ENCODE measurements around the gene ZNF143.
A peak's percentile ranks its signal among the peaks of the same experiment; 100 is the strongest.
"Not testable (repeated sequence)": the region's sequence is repeated elsewhere in the genome, so short reads cannot be mapped to it uniquely, and the experiment has no call there.

ZNF143 gene

DNA sequence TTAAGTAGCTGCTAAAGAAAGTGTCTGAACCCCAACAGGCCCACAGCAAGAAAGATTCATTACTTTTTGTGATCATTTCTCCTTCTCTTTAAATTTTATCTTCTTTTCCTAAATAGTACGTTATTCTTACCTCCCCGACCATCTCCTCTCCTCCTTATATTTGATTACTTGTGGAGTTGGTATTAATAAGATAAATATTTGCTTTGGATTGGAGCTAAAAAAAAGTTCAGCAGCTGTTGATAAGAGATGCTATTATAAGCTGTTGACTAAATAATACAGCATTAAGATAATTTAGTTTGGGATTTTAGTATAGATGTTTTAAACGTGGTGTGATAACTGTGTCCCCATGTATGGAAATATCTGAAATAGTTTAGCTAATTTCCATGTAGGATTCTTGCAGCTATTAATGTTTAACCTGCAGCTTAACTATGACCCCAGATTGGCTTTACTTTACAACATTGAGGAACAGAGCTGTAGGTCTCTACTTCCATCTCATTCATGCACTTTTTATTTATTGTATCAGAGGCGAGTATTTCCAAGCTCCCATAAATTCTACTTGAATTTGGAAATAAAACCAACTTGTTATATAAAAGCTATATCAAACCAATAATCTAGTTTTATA, 37.8 kb downstream of the ZNF143 start:
- no peak for DNase-seq

DNA sequence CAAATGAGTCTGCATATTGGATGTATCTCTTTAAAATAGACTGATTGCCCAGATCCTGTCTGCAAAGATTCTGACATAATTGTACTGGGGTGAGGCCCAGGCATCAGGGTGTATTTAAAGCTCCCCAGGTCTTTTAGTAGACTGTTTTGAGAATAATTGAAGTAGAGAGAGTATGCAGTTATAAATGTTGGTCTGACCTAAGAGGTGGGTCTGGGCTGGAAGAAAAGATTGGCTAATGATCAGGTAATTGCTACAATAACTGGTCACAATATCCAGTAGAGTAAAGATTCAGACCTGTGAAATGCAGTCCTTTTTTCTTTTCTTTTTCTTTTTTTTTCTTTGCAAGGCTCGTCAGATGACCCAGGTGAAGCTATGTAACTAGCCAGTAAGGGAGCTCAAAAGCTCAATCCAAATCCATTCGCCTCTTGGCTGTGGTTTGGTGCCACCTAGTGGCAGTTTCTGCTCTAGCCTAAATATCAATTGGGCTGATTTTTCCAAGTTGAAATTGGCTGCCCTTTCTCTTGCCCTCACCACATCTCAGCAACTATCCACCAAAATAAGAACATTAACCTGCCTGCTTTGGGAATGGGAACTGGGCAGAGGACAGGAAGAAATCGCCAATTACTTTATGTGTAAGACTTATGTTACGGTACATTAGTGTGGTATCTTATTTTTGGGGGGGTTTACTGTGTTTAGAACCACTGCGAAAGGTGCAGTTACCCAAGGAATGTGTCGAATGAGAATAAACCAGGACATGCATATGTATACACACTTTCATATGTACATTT, 45.9 kb downstream of the ZNF143 start:
- DNase-seq, result peak; percentile 60

DNA sequence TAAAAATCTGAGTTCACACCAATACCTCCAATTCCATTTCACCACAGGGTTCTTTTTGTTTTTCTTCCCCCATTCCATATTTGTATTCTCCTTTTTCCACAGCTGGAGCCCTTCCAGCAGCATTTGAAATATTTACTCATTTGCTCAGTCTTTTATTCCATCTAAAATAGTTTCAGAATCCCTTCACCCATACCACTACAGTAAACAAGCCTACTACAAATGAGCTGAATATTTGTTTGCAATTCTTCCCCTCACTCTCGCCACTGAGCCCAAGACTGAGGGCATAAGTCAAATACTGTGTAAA, 46.4 kb downstream of the ZNF143 start:
- no peak for DNase-seq

DNA sequence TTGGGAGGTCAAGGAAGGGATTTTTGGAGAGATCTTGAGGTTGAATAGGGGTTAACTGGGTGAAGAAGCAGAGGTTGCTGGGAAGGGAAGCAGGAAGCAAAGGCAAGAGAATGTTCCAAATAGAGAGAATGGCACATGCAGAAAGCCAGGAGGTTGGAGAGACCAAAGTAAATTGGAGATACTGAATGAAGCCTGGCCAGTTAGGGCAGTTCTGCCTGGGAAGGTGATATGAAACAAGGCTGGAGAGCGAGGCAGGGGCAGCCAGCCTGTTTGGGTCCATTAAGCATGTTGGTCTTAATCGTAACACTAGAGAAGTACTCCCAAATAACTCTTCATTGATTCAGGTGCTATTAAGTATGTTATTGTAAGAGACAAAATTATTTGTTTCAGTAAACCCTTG, 48.2 kb downstream of the ZNF143 start:
- no peak for DNase-seq

DNA sequence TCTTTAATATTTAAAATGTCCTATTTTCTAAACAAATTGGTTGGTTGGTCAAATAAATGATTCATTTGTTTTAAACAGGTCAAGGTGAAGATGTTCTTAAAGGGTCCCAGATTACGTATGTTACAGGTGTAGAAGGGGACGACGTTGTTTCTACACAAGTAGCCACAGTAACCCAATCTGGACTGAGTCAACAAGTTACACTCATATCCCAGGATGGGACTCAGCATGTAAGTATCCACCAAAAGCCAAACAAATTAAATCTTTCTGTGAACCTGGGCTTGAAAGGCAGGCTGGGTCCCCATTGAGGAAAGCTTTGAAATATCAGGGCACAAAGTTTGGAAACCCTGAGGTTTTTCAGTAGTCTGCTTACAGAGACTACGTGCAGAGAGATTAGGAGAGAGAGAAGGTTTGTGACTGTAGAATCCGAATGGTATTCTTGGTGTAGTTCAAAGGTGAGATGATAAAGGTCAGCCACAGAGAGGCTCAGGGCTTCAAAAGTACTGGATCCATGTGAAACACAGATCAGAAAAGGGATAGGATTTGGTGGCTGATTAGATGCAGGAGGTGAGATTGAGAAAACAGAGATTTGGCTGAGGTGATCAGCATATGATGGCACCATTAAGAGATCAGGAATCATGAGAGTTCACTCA, 51.7 kb downstream of the ZNF143 start:
- no peak for DNase-seq

DNA sequence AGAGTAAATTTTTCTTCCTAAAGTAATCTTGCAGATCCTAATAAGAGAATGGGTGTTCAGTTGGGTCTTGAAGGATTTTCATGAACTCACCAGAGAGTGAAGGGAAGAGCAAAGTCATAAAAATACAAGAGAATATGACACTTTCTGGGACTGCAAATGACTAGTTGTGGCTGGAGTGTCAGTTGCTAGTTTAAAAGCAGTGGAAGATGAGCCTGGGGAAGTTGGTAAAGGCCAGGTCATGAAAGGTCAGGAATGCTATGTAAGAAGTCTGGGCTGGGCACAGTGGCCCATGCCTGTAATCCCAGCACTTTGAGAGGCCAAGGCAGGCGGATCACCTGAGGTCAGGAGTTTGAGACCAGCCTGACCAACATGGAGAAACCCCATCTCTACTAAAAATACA, 53.8 kb downstream of the ZNF143 start:
- DNase-seq, result not testable (repeated sequence)

DNA sequence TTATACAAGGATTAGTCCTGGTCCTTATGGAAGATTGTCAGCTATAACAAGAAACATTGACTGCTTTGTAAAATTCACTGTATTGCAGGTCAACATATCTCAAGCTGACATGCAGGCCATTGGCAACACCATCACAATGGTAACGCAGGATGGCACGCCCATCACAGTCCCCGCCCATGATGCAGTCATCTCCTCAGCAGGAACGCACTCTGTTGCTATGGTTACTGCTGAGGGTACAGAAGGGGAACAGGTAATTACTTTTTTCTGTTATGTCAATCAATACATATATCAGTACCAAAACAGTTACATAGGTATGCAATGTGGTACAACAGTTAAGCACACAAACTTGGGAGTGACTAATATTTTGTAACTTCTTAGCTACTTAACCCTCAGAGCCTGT, 55.3 kb downstream of the ZNF143 start:
- no peak for DNase-seq

DNA sequence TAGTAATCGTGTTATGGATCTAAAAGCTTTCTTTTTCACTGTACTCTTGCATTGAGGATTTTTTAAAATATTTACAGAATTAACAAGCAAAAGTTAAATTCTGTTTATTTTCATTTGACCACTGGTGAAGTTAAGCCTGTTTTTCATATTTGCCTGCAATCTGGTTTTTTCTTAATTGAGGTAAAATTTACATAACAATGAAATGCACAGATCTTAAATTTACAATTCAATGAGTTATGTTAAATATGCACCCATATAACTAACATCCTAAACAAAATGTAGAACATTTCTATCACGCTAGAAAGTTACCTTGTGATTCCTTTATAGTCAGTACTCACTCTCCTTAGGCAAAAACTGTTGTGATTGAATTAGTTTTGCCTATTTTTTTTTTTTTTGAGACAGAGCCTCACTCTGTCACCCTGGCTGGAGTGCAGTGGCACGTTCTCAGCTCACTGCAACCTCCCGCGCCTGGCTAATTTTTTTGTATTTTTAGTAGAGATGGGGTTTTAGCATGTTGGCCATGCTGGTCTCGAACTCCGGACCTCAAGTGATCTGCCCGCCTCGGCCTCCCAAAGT, 58.1 kb downstream of the ZNF143 start:
- no peak for DNase-seq

DNA sequence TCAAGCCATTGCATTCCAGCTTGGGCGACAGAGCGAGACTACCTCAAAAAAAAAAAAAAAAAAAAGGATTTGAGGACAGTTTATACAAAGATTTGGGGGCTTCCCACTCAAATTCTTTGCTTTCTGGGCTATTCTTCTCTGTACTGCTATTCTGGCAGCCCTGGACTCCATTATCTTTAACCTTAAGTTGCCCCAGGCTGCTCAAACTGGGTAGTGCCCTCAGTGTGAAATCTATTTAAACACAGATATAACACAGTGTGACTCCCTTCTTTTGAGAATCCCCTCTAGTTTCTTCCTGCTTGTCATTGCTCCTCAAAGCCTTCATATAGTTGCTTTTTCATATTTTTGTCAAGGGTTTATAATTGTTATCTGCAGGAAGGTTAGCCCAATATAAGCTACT, 63.2 kb downstream of the ZNF143 start:
- DNase-seq, result no peak

DNA sequence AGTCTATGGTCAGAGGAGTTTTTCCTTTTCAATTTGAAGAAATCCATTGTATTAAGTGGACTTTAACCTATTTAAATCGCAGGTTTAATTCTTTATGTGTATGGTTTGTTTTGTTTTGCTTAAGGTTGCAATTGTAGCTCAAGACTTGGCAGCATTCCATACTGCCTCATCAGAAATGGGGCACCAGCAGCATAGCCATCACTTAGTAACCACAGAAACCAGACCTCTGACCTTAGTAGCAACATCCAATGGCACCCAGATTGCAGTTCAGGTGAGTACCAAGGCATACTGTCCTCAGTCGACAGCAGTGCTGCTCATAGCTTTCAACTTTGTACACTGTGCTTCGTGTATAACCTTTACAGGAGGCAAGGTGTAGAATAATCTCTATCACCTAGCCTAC, 64.3 kb downstream of the ZNF143 start:
- no peak for DNase-seq

DNA sequence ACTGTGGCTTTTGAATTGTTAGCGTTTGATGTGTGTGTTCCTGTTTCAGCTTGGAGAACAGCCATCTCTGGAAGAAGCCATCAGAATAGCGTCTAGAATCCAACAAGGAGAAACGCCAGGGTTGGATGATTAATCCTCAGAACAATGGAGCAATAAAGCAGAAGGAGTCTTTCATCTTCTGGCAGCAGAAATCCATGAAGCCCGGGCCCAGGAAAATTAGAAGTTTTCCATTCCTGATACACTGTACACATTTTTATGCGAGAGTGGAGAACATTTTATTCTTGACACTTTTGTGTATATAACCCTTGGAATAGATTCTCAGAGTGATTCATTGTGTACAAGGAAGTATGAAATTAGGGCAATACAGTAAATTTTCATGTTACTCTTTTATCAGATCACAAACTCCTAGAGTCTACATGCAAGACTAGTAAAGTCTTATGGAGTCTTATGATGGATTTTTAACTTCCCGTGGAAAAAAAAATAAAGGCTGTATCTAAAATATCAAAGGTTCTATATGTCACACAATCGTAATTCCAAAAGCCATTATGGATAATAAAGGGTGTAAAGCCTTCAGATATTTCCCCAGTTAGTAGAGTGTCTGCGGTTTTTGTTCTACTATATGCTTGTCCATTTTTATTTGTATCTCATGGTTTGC, 66.8 kb downstream of the ZNF143 start:
- DNase-seq, result no peak

DNA sequence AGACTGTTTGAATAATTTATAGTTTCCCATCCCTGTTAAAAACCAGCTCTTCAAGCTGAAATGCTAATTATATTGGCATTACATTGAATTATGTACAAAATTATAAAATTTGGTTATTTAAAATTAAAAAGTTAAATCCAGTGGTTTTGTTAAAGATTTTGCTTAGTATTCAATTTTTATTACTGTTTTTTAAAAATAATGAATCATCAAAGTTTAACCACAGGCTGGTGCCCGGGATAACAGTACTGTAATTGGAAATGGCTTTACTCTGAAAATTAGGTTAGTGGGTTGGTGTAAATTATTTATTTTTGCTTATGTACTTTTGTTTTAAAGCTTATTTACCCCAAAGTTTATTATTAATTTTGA, 67.3 kb downstream of the ZNF143 start:
- DNase-seq, result no peak

DNA sequence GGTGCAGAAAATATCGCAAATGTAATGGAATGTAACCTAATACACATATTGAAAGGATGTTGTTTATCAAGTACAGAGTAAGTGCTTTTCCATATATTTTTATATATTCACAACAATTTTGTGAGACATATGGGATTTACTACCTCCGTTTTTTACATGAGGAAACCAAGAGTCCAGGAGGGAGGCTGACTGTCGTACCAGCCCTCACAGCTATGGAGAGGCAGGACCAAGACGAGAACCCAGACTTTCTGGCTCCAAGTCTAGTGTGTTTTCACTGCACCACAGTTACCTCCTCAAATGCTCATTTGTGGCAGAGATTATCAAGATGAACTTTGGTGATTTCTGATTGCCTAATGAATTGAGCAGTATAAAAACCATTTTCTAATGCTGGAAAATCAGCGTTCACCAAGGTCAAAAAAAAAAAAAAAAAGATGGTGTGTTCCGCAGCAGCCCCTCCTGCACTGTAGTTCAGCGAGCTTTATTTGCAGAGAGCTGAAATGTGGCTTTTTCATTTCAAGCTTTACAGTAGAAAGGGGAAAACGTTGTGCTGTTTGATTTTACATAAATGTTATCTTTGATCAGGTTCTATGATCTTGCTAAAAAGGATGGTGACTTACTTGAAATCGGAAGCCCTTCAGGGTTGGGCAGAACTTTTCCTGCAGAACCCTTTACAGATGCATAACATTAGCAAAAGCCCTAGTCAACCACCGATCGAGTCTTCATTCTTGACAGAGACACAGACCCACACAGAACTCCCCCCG, 67.9 kb downstream of the ZNF143 start:
- no peak for DNase-seq

DNA sequence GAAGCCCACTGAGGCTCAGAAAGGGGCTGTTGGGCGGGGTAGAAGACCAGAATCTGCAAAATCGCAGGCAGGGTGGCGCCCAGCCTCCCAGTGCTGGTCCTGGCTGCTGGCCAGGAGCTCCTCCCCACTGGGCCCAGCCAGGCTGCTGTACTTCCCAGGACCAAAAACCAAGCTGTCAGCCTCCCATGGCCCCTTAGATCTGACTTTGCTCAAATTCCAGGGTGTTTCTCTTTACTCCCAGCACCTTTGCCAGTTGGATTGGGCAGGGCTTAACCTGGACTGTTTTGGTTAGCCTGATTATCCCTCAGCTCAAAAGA, 68.5 kb downstream of the ZNF143 start:
- no peak for DNase-seq

DNA sequence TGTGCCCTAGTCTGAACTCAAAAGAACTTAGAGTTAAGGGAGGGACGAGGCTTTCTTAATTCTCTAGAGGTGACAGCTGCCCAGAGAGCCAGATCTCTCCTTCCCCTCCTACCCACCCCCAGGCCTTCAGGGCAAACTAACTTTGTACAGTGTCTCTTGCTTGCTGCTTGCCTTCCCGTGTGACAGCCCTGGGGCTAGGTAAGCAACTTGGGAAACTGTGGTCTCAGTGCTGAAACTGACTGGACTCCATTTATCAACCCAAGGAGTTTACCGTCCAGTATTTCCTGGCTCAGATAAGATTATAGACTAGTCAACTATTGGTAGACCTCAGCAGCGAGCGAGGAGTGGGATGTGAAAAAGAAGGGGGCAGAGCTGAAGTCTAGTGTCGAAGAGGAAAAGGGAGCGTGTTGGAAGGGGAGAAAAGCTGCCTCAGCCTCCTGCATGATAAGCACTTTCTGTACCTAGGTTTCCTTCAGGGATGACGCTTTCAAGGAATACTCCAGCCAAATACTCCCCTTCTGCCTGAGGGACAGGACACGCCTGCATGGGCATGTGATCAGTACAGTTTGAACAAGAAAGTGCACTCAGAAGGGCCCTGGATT, 69.3 kb downstream of the ZNF143 start:
- no peak for DNase-seq

DNA sequence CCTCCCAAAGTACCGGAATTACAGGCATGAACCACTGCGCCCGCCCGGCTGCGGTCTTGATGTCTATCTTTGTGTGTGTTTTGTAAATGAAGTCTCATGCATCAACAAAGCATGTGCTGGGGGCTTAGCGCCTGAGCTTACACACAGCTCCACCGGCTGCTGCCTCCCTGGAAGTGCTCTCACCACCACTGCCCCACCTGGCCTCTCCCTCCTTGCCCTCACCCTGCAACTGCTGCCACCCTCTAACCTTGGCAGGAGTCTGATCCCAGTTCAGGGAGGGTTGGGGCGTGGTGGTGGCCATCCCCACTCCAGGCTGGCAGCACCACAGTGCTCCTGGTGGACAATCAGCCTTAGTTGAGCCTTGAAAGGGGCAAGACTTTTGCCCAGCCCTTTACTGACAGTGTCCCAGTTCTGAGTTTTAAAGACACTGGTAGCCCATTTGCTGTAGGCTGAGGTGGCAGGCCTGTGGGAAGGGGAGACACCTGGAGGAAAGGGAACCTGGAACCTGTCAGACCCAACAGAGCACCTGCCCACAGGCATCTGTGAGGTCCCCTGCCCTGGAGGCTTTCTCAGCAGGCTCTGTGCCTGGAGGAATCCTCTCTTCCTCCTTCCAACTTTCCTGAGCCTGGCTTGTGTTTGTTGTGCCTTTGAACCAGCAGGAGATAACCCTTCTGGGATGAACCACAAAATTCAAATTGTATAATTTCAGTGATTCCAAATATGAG, 70.3 kb downstream of the ZNF143 start:
- DNase-seq, result no peak

DNA sequence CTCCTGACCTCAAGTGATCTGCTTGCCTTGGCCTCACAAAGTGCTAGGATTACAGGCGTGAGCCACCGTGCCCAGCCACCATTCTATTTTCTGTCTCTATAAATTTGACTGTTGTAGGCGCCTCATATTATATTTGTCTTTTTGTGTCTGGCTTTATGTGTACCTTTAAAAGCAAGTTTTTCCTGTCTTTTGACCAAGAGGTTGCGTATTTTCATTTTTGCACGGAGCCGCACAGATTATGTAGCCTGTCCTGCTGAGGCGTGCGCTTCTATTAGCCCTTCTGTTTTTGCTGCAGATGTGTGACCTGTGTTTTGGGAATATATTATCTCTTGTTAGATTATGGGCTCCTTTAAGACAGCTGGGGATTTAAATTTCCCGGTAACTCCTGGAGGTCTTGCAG, 72.2 kb downstream of the ZNF143 start:
- no peak for DNase-seq

DNA sequence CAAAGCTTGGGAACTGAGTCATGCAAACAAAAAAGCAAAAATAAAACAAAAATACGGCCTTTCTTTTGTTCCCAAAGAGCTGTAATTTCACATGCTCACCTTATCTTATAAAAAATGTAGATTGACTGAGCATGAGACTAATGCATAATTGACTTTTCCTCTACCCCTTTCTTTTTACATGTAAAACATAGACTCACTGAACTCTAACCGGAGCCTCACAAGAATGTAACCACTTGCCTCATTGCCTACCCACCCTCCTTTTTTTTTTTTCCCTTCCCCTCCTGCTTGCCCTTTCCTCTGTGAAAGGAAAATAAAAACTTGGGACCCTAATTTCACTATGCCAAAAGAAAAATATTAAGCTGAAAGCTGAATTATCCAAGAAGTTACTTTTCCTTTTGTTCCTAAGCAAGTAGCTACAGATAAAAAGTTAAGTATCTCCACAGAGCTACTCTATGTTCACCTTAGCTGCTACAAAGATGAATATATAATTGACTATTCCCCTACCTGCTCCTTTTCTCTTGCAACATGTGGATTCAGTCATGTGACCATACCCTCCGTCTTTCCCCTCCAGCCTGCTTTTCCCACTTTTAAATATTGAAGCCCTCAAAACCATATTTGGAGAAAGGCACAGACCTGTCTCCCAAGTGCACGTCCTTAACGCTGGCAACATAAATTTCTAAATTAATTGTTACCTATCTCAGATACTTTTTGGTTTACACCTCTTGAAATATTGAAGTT, 73.1 kb downstream of the ZNF143 start:
- DNase-seq, result no peak

DNA sequence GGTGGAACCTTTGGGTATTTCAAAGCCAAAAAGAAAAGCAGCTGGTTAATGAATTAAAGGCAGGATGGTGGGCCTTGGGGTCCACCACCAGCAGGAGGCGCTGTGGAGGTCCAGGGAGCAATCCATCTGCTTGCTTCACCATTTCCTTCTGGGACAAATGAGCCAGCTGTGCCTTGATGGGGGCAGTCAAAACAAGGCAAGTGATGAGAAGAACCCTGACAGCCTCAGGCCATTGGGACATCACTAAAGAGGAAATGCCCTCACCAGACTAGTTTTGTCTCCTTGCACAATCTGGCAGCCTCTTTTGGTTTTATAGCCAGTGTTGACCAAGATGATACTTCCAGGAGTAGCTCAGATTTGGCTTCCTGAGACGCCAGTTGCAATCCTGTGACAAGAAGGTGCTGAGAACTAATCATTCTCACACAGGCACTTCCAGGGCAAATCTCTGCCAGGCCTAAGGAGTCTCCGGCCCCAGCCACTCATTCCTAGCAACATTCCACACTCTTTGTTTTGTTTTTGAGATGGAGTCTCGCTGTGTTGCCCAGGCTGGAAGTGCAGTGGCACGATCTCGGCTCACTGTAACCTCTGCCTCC, 74.5 kb downstream of the ZNF143 start:
- DNase-seq, result peak; percentile 74

DNA sequence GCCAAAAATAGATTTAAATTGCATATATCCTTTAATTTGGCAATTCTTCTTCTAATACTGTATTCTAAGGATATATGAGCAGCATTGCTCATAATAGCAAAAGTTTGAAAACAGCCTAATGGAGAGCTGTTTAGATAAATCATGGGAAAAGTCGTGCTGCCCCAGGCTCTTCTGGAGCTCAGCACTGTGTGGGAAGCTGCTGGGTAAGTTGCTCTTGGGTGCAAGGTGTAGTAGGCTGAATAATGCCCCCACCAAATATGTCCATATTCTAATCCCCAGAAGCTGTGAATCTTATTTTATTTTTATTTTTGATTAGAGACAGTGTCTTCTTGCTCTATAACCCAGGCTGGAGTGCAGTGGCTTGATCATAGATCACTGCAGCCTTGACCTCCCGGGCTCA, 77.7 kb downstream of the ZNF143 start:
- no peak for DNase-seq

DNA sequence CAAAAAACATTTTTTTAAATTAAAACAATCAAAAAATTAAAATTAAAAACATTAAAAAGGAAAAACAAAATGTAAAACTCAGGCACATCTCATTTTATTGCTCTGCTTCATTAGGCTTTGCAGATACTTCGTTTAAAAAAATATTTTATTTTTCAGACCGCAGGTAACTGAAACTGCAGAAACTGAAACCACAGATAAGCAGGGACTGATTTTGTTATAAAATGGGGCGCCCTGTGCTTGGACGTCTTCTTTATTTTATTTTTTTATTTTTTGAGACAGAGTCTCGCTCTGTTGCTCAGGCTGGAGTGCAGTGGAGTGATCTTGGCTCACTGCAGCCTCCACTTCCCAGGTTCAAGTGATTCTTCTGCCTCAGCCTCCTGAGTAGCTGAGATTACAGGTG, 88.4 kb downstream of the ZNF143 start:
- DNase-seq, result not testable (repeated sequence)

Data from stimulated activated naive CD4-positive, alpha-beta T cell treated with Interleukin-2 at 50 U/mL for 16 hours (primary cell).